Ascending aorta (tissue), 2 donors: ENCODE results near the gene SLC36A4. TPM values are rescaled to one million over a fixed set of nuclear protein-coding genes. Genes with fewer than 3 reads are reported as not detected.

ENCODE experiments used
- DNase-seq, 2 donors: peaks; one replicate each; pipeline ENCODE4 v3.0.0-alpha.2; 2019; ENCODE audit warnings: low spot score in 2 of 2
- H3K27ac ChIP-seq, 2 donors: fragments of 200-600 bp; sonication (generic); one replicate each; pipeline ENCODE4 v1.5.1; 2016 to 2017; ENCODE audit warnings: mild to moderate bottlenecking in 1 of 2
- H3K27me3 ChIP-seq: fragments of 200-600 bp; sonication (generic); one replicate; pipeline ENCODE4 v1.5.1; 2017
- H3K36me3 ChIP-seq, 2 donors: fragments of 200-600 bp; sonication (generic); one replicate each; pipeline ENCODE4 v1.5.1; 2016
- H3K4me1 ChIP-seq, 2 donors: fragments of 200-600 bp; sonication (generic); one replicate each; pipeline ENCODE4 v1.5.1; 2016 to 2017; ENCODE audit warnings: mild to moderate bottlenecking in 1 of 2
- H3K4me3 ChIP-seq, 2 donors: fragments of 200-600 bp; sonication (generic); one replicate each; pipeline ENCODE4 v1.5.1; 2016 to 2017; ENCODE audit warnings: mild to moderate bottlenecking in 1 of 2
- H3K9me3 ChIP-seq, 2 donors: fragments of 200-600 bp; sonication (generic); one replicate each; pipeline ENCODE4 v1.5.1; 2016
- intact Hi-C: fragments of 100-400 bp; cut with DNase I; formaldehyde crosslinking; loops from one replicate; pipeline ENCODE4 v1.15.1; 2023
- total RNA-seq: library from RNA; depleted of rRNA; stranded (reverse); fragments of >200 nt; gene quantifications from one replicate; pipeline ENCODE4 v1.1.0, GENCODE V29; 2016
- TF ChIP-seq, protein P1 (sequence below), 3 experiments: fragments of 200-600 bp in 2 of 3; fragments of 450-650 bp in 1 of 3; sonication (generic) in 2 of 3; IDR thresholded peaks; one replicate each; pipeline ENCODE4 v1.5.1; 2016 to 2019; ENCODE audit warnings: antibody characterized with exemption in 3 of 3, mild to moderate bottlenecking in 1 of 3, moderate library complexity in 1 of 3

Gene SLC36A4
- total RNA-seq, 1 donor from 2014 or later, result 18.6 TPM

DNA sequence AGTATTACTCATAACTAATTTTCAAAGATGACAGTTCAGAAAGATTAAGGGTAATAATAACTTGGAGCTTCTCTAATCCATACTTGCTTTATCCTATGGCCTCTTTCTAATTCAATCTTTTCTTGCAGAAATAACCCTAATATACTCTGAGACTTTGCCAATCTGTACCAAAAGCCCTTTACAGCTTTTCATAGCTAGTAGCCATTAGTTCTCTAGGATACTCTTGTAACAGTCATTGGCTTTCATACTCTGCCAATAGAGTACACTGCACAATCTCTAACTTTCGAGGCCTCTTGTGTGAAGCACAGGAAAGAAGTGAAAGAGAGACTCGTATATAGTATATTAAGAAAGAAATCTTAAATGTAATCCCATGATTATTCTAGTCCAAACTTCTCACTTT lies 38.1 kb downstream of the SLC36A4 start:
- Histone ChIP-seq H3K4me1 (no peaks in the 10 kb centered on the region), H3K36me3 (peaks cover 0 to 36% of the 10 kb centered on the region in 2 donors), H3K27ac (no peak overlapping the region), H3K9me3 (no peaks in the 10 kb centered on the region), H3K27me3 (no peaks in the 10 kb centered on the region), H3K4me3 (no peak overlapping the region)
- intact Hi-C loops, result no loop called here
- TF ChIP-seq, protein P1, sequence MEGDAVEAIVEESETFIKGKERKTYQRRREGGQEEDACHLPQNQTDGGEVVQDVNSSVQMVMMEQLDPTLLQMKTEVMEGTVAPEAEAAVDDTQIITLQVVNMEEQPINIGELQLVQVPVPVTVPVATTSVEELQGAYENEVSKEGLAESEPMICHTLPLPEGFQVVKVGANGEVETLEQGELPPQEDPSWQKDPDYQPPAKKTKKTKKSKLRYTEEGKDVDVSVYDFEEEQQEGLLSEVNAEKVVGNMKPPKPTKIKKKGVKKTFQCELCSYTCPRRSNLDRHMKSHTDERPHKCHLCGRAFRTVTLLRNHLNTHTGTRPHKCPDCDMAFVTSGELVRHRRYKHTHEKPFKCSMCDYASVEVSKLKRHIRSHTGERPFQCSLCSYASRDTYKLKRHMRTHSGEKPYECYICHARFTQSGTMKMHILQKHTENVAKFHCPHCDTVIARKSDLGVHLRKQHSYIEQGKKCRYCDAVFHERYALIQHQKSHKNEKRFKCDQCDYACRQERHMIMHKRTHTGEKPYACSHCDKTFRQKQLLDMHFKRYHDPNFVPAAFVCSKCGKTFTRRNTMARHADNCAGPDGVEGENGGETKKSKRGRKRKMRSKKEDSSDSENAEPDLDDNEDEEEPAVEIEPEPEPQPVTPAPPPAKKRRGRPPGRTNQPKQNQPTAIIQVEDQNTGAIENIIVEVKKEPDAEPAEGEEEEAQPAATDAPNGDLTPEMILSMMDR (IDR thresholded peaks at IDR 0.05), result no peak
- DNase-seq, result no peak

DNA sequence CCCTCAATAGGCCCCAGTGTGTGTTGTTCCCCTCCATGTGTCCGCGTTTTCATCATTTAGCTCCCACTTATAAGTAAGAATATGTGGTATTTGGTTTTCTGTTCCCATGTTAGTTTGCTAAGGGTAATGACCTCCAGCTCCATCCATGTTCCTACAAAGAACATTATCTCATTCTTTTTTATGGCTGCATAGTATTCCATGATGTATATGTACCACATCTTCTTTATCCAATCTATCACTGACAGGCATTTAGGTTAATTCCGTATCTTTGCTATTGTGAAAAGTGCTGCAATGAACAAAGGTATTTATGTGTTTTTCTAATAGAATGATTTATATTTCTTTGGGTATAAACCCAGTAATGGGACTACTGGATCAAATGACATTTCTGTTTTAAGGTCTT lies 42.1 kb downstream of the SLC36A4 start:
- intact Hi-C loops, result no loop called here
- DNase-seq, result no peak

DNA sequence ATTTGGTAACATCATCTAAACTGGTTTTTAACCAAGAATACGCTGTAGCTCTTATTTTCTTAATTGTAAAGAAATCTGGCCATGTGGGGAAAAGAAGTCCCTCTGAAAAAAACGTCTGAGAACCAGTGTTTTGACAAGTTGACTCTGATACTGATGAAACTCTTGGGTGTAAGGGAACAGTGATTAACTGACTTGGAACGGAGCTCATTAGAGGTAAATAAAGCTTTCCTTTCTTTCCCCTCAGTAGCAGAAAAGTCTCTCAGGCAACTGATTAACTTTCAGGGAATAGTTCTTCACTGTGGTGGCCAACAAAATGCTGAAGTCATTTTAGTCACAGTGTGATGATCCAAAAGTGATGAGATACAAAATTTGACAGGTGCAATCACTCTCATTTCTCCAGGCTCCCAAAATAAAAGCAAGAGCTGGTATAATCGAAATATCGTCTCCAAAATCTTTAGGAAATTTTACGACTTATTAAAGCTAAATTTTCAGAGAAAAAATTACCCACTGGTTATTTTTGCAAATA lies 52.3 kb downstream of the SLC36A4 start:
- Histone ChIP-seq H3K36me3 (no peaks in the 10 kb centered on the region), H3K27me3 (no peaks in the 10 kb centered on the region), H3K4me1 (no peaks in the 10 kb centered on the region), H3K4me3 (no peak overlapping the region), H3K27ac (no peak overlapping the region), H3K9me3 (no peaks in the 10 kb centered on the region)
- intact Hi-C loops, result no loop called here
- TF ChIP-seq, protein P1 (IDR thresholded peaks at IDR 0.05), result no peak
- no peak for DNase-seq

More for the DNA sequence above, 42.1 kb downstream of the SLC36A4 start:
- H3K4me1 ChIP-seq, result no peaks in the 10 kb centered on the region
- H3K27ac ChIP-seq, result no peak overlapping the region
- H3K4me3 ChIP-seq, result no peak overlapping the region
- H3K36me3 ChIP-seq, result peaks cover 0 to 6% of the 10 kb centered on the region in 2 donors
- H3K27me3 ChIP-seq, result no peaks in the 10 kb centered on the region
- no peaks in the 10 kb centered on the region for H3K9me3 ChIP-seq
- TF ChIP-seq, protein P1 (IDR thresholded peaks at IDR 0.05), result no peak

DNA sequence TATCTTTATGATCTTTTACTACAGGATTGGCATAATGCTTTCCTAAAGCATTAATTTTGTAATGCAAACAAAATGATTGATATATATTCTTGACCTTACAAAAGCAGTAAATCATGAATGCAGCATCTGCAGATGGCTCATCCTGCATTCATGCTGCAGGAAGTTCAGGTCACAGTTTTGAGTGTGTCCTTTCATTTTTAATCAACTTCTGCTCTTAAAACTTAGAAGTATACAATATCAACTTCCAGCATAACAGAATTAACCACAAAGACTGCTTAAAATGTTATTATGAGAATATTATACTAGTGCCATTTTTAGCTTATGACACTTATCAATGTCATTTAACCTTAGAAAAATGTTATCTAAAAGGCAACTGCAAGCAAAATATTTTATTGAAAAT lies 54.0 kb downstream of the SLC36A4 start:
- Histone ChIP-seq H3K9me3 (no peaks in the 10 kb centered on the region), H3K27ac (no peak overlapping the region), H3K4me1 (no peaks in the 10 kb centered on the region), H3K4me3 (no peak overlapping the region), H3K27me3 (no peaks in the 10 kb centered on the region), H3K36me3 (no peaks in the 10 kb centered on the region)
- TF ChIP-seq, protein P1 (IDR thresholded peaks at IDR 0.05), result no peak
- DNase-seq, result no peak
- intact Hi-C loops, result no loop called here

DNA sequence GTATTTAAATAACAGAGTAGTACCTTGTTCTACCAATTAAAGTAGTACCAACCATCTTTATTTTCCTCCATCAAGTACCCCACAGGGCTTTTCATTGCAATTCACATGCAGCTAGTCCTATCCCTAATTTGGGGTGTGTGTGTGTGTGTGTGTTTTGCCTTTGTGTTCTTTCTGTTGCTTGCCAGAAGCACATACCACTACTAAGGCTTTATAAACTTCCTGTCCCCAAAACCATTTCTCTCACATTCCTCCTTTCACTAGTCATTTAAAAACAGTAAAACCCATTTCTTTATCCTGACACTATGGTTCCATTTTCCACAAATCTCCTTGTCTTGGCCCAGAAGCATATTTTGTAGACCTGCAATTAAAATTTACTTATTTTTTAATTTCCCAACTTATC lies 54.6 kb downstream of the SLC36A4 start:
- Histone ChIP-seq H3K4me3 (no peak overlapping the region), H3K4me1 (no peaks in the 10 kb centered on the region), H3K36me3 (no peaks in the 10 kb centered on the region), H3K27ac (no peak overlapping the region), H3K9me3 (no peaks in the 10 kb centered on the region), H3K27me3 (no peaks in the 10 kb centered on the region)
- TF ChIP-seq, protein P1 (IDR thresholded peaks at IDR 0.05), result no peak
- no peak for DNase-seq
- intact Hi-C loops, result no loop called here
